ENCODE results near the gene CBX7. TPM values are rescaled to one million over a fixed set of nuclear protein-coding genes. Genes with fewer than 3 reads are reported as not detected.

Gene CBX7
- total RNA-seq, 4 donors from 2014 or later = 47.6 to 108 (median 64.8) TPM

DNA sequence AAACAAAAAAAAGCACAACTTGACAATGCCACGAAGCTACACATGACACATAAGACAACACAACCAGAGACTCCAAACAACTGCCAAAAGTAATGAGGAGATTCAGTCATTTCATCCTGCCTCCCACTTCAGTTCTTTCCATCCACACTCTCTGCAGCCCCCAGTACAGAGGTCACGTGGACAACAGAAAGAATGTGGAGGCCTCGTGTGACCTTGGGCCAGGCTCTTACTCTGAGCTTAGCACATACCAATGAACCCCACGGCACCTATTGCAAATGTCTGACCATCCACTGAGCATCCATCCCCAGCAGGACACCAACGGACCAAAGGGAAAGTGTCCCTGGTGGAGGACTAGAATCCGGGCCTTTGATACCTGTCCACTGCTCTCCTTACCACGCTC lies 12.5 kb downstream of the CBX7 start:
- WGBS, 2 donors = 86 to 87% methylated on average over 7 of the region's 7 CpGs
- intact Hi-C loops (cut with DNase I; ENCODE audit: low total_unique reads) = no loop called here
- TF ChIP-seq, protein P1, sequence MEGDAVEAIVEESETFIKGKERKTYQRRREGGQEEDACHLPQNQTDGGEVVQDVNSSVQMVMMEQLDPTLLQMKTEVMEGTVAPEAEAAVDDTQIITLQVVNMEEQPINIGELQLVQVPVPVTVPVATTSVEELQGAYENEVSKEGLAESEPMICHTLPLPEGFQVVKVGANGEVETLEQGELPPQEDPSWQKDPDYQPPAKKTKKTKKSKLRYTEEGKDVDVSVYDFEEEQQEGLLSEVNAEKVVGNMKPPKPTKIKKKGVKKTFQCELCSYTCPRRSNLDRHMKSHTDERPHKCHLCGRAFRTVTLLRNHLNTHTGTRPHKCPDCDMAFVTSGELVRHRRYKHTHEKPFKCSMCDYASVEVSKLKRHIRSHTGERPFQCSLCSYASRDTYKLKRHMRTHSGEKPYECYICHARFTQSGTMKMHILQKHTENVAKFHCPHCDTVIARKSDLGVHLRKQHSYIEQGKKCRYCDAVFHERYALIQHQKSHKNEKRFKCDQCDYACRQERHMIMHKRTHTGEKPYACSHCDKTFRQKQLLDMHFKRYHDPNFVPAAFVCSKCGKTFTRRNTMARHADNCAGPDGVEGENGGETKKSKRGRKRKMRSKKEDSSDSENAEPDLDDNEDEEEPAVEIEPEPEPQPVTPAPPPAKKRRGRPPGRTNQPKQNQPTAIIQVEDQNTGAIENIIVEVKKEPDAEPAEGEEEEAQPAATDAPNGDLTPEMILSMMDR (IDR thresholded peaks at IDR 0.05) = no peak
- no peak for TF ChIP-seq POLR2A (IDR thresholded peaks at IDR 0.05)
- no peak overlapping the region for H3K4me3 ChIP-seq (ENCODE audit: low read depth, poor library complexity, severe bottlenecking)
- no peak for DNase-seq (ENCODE audit: low spot score in 2 of 2)

DNA sequence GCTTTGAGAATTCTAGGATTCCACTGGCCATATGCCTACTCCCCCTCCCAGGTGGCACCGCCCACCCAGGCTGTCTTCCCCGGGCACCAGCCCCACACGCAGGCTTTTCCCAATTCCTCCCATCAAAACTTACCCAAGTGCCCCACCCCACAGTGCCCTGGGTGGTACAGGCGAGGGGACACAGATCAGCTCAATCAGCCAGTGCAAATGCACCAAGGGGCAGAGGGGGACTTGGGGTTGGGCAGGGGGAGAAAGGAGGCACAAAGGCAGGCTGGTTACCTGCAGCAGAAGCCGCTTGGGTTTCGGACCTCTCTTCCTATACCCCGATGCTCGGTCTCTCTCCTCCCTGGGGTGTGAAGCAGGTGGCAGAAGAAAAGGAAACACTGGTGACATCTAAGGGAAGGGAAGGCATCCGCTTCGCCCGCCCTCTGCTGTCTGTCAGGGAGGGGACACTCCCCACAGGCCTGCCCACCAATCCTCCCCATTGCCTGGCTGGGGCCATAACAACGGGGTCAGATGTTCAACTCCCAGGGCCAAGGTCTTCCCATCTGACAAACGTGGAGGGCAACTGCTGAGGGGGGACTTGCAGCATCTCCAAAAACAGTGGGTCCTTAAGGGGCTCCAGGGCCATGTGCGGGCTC lies 14.0 kb downstream of the CBX7 start:
- WGBS, 2 donors = 86 to 89% methylated on average over 14 of the region's 14 CpGs
- no peak for DNase-seq (ENCODE audit: low spot score in 2 of 2)
- intact Hi-C loops (cut with DNase I; ENCODE audit: low total_unique reads) = no loop called here
- H3K4me3 ChIP-seq (ENCODE audit: low read depth, poor library complexity, severe bottlenecking) = no peak overlapping the region
- no peak for TF ChIP-seq POLR2A (IDR thresholded peaks at IDR 0.05)
- TF ChIP-seq, protein P1 (IDR thresholded peaks at IDR 0.05) = no peak

DNA sequence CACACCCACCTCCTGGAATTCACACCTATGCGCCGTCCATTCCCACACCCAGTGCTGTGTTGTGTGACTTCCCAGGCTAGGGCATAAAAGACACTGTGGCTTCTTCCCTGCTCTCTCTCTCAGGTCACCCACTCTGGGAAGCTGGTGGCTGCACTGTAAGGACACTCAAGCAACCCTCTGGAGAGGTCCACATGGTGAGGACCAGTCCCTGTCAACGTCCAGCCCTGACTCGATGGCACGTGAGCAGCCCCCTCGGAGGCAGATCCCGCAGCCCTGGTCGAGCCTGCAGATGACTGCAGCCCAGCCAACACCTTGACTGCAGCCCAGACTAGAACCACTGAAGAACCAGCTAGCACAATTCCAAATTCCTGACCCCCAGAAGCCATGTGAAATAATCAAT lies 16.2 kb downstream of the CBX7 start:
- H3K4me3 ChIP-seq (ENCODE audit: low read depth, poor library complexity, severe bottlenecking) = no peak overlapping the region
- TF ChIP-seq POLR2A (IDR thresholded peaks at IDR 0.05) = no peak
- TF ChIP-seq, protein P1 (IDR thresholded peaks at IDR 0.05) = no peak
- WGBS, 2 donors = 88 to 92% methylated on average over 8 of the region's 8 CpGs
- no peak for DNase-seq (ENCODE audit: low spot score in 2 of 2)
- intact Hi-C loops (cut with DNase I; ENCODE audit: low total_unique reads) = no loop called here

DNA sequence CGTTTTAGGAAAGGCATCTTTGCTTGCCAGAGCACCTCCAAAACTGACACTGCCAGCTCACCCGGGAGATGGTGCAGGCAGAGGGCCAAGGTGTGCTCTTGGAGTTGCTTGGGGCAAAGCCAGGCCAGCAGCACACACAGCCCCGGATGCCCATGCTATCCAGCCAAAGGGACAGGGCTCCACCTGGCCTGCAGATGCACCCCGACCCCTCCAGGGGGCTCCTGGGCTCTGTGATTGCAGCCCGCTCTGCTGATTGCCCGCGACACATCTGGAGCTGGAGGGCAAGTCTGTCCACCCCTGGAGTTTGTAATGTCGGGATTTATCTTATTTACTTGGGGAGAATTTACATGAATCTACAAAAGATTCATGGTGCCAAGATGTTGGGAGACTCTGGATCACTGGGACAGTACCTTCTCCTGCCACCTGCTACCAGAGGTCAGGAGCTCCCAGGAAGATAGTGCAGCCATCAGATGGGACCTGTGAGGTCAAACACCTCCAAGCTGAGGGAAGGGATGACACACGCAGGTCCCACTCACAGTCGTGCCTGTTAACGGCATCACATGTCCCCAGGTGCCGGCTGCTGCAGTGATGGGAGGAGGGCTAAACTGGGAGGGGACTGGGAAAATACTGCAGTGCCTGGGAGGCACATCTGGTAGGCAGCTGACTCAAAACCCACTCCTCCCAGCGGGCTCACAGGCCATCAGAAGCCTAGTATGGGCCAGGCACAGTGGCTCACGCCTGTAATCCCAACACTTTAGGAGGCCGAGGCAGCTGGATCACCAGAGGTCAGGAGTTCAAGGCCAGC lies 17.2 kb downstream of the CBX7 start:
- intact Hi-C loops (cut with DNase I; ENCODE audit: low total_unique reads) = no loop called here
- WGBS, 2 donors = 56 to 62% methylated on average over 15 of the region's 15 CpGs
- no peak for TF ChIP-seq POLR2A (IDR thresholded peaks at IDR 0.05)
- TF ChIP-seq, protein P1 (IDR thresholded peaks at IDR 0.05) = no peak
- DNase-seq (ENCODE audit: low spot score in 2 of 2) = no peak
- no peak overlapping the region for H3K4me3 ChIP-seq (ENCODE audit: low read depth, poor library complexity, severe bottlenecking)

DNA sequence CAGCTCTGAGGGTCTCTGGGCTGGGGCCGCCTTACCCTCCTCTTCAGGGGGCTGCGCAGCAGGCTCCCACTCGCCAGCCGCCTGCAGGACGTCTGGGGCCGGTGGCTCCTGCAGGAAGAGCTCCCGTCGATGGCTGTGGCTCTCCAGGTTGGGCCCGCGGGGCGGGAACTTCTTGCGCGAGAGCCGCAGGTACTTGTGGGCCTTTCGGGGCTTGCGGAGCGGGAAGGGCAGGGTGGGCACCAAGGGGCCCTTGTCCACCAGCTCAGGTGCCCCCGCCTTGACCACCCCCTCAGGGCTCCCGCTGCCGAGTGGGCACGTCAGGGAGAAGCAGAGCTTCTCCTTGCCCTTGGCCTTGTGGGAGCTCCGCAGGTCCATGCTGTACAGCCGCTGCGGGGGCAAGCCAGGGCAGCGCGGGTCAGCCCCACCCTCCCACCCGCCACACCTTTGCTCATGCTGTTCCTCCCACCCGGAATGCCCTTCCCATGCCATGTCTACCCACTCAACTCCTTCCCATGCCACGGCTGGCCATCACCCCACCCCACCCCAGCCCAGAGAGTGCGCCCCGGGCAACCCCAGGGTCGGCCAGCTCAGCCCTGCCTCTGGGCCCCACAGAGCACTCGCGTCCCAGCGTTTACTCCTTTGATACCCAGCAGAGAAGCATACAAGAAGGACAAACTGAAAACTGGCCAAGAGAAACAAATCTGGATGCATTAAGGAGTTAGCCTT lies 18.0 kb downstream of the CBX7 start:
- intact Hi-C loops (cut with DNase I; ENCODE audit: low total_unique reads) = no loop called here
- DNase-seq (ENCODE audit: low spot score in 2 of 2) = no peak
- 86 to 89% methylated on average over 28 to 29 of the region's 35 CpGs for WGBS, 2 donors
- TF ChIP-seq POLR2A (IDR thresholded peaks at IDR 0.05) = no peak
- TF ChIP-seq, protein P1 (IDR thresholded peaks at IDR 0.05) = no peak
- H3K4me3 ChIP-seq (ENCODE audit: low read depth, poor library complexity, severe bottlenecking) = no peak overlapping the region
